ENCODE measurements around the gene TSR2.

GRCh38 chrX:54494166-54494988, 54.2 kb downstream of the TSR2 start:
- TF ChIP-seq SIN3A (IDR thresholded peaks at IDR 0.05; ENCODE audit: borderline replicate concordance, insufficient read depth, low read length) (no peak), TAF1 (IDR thresholded peaks at IDR 0.05; ENCODE audit: borderline replicate concordance, insufficient read depth, low read length) (no peak), REST (IDR thresholded peaks at IDR 0.05; ENCODE audit: insufficient read depth in 1 of 2, low read depth in 2 of 2, low read length in 2 of 2) (no peak), POLR2AphosphoS5 (IDR thresholded peaks at IDR 0.05; ENCODE audit: low read depth, low read length) (no peak), FOXP2 (optimal IDR thresholded peaks at IDR 0.05; ENCODE audit: borderline replicate concordance, extremely low read depth, extremely low read length, insufficient read depth) (no peak)

Measured in PFSK-1 (cell line).